Ascending aorta (tissue), 2 donors: ENCODE measurements around the gene MUTYH. TPM values are rescaled to one million over a fixed set of nuclear protein-coding genes. Genes with fewer than 3 reads are reported as not detected.

Source experiments
- DNase-seq, 2 donors: peaks; one replicate each; pipeline ENCODE4 v3.0.0-alpha.2; 2019; ENCODE audit warnings: low spot score in 2 of 2
- H3K27ac ChIP-seq, 2 donors: fragments of 200-600 bp; sonication (generic); one replicate each; pipeline ENCODE4 v1.5.1; 2016 to 2017; ENCODE audit warnings: mild to moderate bottlenecking in 1 of 2
- H3K27me3 ChIP-seq: fragments of 200-600 bp; sonication (generic); one replicate; pipeline ENCODE4 v1.5.1; 2017
- H3K36me3 ChIP-seq, 2 donors: fragments of 200-600 bp; sonication (generic); one replicate each; pipeline ENCODE4 v1.5.1; 2016
- H3K4me1 ChIP-seq, 2 donors: fragments of 200-600 bp; sonication (generic); one replicate each; pipeline ENCODE4 v1.5.1; 2016 to 2017; ENCODE audit warnings: mild to moderate bottlenecking in 1 of 2
- H3K4me3 ChIP-seq, 2 donors: fragments of 200-600 bp; sonication (generic); one replicate each; pipeline ENCODE4 v1.5.1; 2016 to 2017; ENCODE audit warnings: mild to moderate bottlenecking in 1 of 2
- H3K9me3 ChIP-seq, 2 donors: fragments of 200-600 bp; sonication (generic); one replicate each; pipeline ENCODE4 v1.5.1; 2016
- intact Hi-C: fragments of 100-400 bp; cut with DNase I; formaldehyde crosslinking; loops from one replicate; pipeline ENCODE4 v1.15.1; 2023
- total RNA-seq: library from RNA; depleted of rRNA; stranded (reverse); fragments of >200 nt; gene quantifications from one replicate; pipeline ENCODE4 v1.1.0, GENCODE V29; 2016
- TF ChIP-seq, protein P1 (sequence below), 3 experiments: fragments of 200-600 bp in 2 of 3; fragments of 450-650 bp in 1 of 3; sonication (generic) in 2 of 3; IDR thresholded peaks; one replicate each; pipeline ENCODE4 v1.5.1; 2016 to 2019; ENCODE audit warnings: antibody characterized with exemption in 3 of 3, mild to moderate bottlenecking in 1 of 3, moderate library complexity in 1 of 3

Gene MUTYH
- total RNA-seq, 1 donor from 2014 or later: 1.8 TPM

DNA sequence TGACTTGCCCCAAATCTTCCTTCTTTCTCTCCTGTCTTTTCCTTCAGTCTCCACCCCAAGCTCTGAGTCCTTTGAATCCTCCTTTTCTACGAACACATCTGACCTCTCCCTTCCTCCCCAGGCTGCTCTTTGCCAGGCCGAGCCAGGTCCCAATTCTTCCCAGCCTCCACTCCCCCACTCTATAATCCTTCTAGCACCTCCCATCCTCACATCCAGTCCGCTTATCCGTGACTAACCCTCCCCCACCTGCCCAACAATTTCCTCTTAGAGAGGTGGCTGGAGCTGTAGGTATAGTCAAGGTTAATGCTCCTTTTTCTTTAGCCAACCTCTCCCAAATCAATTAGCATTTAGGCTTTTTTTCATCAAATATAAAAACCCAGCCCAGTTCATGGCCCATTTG, 23.1 kb downstream of the MUTYH start:
- no peak overlapping the region for H3K4me3 ChIP-seq
- no peaks in the 10 kb centered on the region for H3K36me3 ChIP-seq
- TF ChIP-seq, protein P1, sequence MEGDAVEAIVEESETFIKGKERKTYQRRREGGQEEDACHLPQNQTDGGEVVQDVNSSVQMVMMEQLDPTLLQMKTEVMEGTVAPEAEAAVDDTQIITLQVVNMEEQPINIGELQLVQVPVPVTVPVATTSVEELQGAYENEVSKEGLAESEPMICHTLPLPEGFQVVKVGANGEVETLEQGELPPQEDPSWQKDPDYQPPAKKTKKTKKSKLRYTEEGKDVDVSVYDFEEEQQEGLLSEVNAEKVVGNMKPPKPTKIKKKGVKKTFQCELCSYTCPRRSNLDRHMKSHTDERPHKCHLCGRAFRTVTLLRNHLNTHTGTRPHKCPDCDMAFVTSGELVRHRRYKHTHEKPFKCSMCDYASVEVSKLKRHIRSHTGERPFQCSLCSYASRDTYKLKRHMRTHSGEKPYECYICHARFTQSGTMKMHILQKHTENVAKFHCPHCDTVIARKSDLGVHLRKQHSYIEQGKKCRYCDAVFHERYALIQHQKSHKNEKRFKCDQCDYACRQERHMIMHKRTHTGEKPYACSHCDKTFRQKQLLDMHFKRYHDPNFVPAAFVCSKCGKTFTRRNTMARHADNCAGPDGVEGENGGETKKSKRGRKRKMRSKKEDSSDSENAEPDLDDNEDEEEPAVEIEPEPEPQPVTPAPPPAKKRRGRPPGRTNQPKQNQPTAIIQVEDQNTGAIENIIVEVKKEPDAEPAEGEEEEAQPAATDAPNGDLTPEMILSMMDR (IDR thresholded peaks at IDR 0.05): no peak
- intact Hi-C loops: no loop called here
- no peaks in the 10 kb centered on the region for H3K27me3 ChIP-seq
- H3K27ac ChIP-seq: no peak overlapping the region
- H3K9me3 ChIP-seq: no peaks in the 10 kb centered on the region
- H3K4me1 ChIP-seq: no peaks in the 10 kb centered on the region
- no peak for DNase-seq

- no peaks in the 10 kb centered on the region for H3K4me1 ChIP-seq
- H3K27ac ChIP-seq: no peak overlapping the region
- no peaks in the 10 kb centered on the region for H3K27me3 ChIP-seq
- intact Hi-C loops: no loop called here
- H3K4me3 ChIP-seq: no peak overlapping the region
- TF ChIP-seq, protein P1 (IDR thresholded peaks at IDR 0.05): no peak
- no peak for DNase-seq
- H3K36me3 ChIP-seq: no peaks in the 10 kb centered on the region
- no peaks in the 10 kb centered on the region for H3K9me3 ChIP-seq
Measured at GRCh38 chr1:45314266-45314665, 26.0 kb downstream of the MUTYH start.

- no peaks in the 10 kb centered on the region for H3K9me3 ChIP-seq
- H3K27ac ChIP-seq: no peak overlapping the region
- DNase-seq: no peak
- TF ChIP-seq, protein P1 (IDR thresholded peaks at IDR 0.05): no peak
- H3K4me1 ChIP-seq: peaks cover 0 to 3% of the 10 kb centered on the region in 2 donors
- intact Hi-C loops: no loop called here
- no peaks in the 10 kb centered on the region for H3K27me3 ChIP-seq
- no peaks in the 10 kb centered on the region for H3K36me3 ChIP-seq
- H3K4me3 ChIP-seq: no peak overlapping the region
Measured at GRCh38 chr1:45306905-45307304, 33.3 kb downstream of the MUTYH start.

DNA sequence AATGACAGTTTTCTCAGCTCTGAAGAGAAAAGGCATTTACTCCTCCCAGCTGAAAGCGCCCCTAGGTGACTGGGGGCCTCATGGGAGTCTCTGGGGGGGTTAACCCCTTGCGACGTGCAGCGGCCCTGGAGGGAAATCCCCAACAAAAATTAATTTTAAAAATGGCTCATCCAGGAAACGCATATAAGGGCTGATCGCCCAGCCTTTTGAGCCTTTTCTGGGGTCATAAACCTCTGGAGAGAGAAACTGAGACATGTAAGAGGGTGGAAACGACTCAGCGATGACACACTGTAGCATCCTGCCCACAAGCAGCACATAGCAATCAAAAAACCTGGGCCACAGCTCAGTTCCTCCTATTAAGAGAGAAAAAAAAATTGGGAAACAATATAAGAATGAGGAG, 33.9 kb downstream of the MUTYH start:
- Histone ChIP-seq H3K4me1 (peaks cover 0 to 3% of the 10 kb centered on the region in 2 donors), H3K4me3 (no peak overlapping the region), H3K27ac (no peak overlapping the region), H3K36me3 (no peaks in the 10 kb centered on the region), H3K9me3 (no peaks in the 10 kb centered on the region), H3K27me3 (no peaks in the 10 kb centered on the region)
- DNase-seq: no peak
- intact Hi-C loops: no loop called here
- TF ChIP-seq, protein P1 (IDR thresholded peaks at IDR 0.05): no peak

DNA sequence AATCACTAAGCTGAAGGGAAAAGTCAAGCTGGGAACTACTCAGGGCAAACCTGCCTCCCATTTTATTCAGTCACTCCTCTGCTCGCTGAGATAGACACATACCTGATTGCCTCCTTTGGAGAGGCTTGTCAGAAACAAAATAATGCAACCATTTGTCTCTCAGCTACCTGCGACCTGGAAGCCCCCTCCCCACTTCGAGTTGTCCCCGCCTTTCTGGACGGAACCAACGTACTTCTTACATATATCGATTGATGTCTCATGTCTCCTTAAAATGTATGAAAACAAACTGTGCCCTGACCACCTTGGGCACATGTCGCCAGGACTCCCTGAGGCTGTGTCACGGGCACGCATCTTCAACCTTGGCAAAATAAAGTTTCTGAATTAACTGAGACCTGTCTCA, 35.0 kb downstream of the MUTYH start:
- Histone ChIP-seq H3K4me1 (peaks cover 0 to 3% of the 10 kb centered on the region in 2 donors), H3K27me3 (no peaks in the 10 kb centered on the region), H3K27ac (no peak overlapping the region), H3K9me3 (no peaks in the 10 kb centered on the region), H3K36me3 (no peaks in the 10 kb centered on the region), H3K4me3 (no peak overlapping the region)
- TF ChIP-seq, protein P1 (IDR thresholded peaks at IDR 0.05): no peak
- intact Hi-C loops: no loop called here
- no peak for DNase-seq
